ENCODE results near the gene AIM2. TPM values are rescaled to one million over a fixed set of nuclear protein-coding genes. Genes with fewer than 3 reads are reported as not detected.

Gene AIM2
- total RNA-seq, 1 experiment from 2014 or later: 1.1 TPM

DNA sequence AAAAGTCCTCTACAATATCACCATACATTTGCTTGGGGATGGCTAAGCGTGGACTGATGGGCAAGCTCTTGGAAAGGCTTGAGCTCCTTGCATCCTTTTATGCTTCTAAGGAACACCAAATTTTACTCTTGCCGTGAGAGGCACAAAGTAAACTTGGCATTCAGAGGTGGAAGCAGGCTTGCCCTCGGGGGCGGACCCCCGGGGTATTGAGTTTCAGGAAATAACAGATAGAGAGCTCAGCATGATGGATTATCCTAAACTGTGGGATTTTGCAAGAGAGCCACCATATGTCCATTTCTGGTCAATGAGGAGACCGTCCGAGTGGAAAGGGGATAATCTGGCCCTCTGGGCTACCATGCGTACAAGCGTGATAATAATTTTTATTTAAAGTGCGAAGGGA lies 52.8 kb downstream of the AIM2 start:
- H4K20me1 ChIP-seq (ENCODE audit: control insufficient read depth, insufficient read depth, insufficient read length): no peaks in the 10 kb centered on the region
- TF ChIP-seq, protein P1, sequence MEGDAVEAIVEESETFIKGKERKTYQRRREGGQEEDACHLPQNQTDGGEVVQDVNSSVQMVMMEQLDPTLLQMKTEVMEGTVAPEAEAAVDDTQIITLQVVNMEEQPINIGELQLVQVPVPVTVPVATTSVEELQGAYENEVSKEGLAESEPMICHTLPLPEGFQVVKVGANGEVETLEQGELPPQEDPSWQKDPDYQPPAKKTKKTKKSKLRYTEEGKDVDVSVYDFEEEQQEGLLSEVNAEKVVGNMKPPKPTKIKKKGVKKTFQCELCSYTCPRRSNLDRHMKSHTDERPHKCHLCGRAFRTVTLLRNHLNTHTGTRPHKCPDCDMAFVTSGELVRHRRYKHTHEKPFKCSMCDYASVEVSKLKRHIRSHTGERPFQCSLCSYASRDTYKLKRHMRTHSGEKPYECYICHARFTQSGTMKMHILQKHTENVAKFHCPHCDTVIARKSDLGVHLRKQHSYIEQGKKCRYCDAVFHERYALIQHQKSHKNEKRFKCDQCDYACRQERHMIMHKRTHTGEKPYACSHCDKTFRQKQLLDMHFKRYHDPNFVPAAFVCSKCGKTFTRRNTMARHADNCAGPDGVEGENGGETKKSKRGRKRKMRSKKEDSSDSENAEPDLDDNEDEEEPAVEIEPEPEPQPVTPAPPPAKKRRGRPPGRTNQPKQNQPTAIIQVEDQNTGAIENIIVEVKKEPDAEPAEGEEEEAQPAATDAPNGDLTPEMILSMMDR (conservative IDR thresholded peaks at IDR 0.05): no peak
- H4K8ac ChIP-seq (replicated peaks; ENCODE audit: insufficient read length, low read depth, low read length): no peak overlapping the region
- Mint-ChIP-seq H3K27ac (no peak overlapping the region), H3K4me3 (no peak overlapping the region), H3K27me3 (ENCODE audit: low read depth) (no peaks in the 10 kb centered on the region), H3K4me1 (peaks cover 11 to 15% of the 10 kb centered on the region in 2 experiments), H3K9me3 (no peaks in the 10 kb centered on the region; a peak in 1 of 5 replicates), H3K36me3 (ENCODE audit: insufficient read depth in 1 of 3, low read depth in 3 of 3) (peaks cover 0 to 1% (median 0%) of the 10 kb centered on the region in 3 experiments; a peak in 1 of 7 replicates)
- no peak overlapping the region for H3K14ac ChIP-seq (ENCODE audit: insufficient read depth, low read length)
- H3K56ac ChIP-seq (ENCODE audit: insufficient read length, low read depth, low read length): no peak overlapping the region
- no peaks in the 10 kb centered on the region for H3K79me1 ChIP-seq (ENCODE audit: insufficient read depth, low read depth, low read length, poor library complexity, severe bottlenecking)
- H2BK120ac ChIP-seq (ENCODE audit: low read depth, low read length, poor library complexity, severe bottlenecking): no peak overlapping the region
- H3T11ph ChIP-seq (ENCODE audit: low read length): no peak overlapping the region
- no peak overlapping the region for H2AK5ac ChIP-seq (ENCODE audit: insufficient read length, low read length)
- no peak overlapping the region for H4K5ac ChIP-seq (ENCODE audit: insufficient read length, low read depth, low read length)
- no peaks in the 10 kb centered on the region for H3K79me2 ChIP-seq (ENCODE audit: insufficient read depth, low read length)
- H2BK20ac ChIP-seq (ENCODE audit: low read depth, low read length, poor library complexity, severe bottlenecking): no peak overlapping the region
- H4K91ac ChIP-seq (ENCODE audit: insufficient read length, low read depth, low read length): no peak overlapping the region
- H2BK12ac ChIP-seq (ENCODE audit: insufficient read length, low read depth, low read length): no peak overlapping the region
- H3K9me3 ChIP-seq (ENCODE audit: control insufficient read depth, low read depth, low read length): no peaks in the 10 kb centered on the region
- no CpG with 5 or more reads among the region's 10 CpGs for WGBS (ENCODE audit: extremely low coverage, insufficient read length, low lambda C conversion rate)
- no peak overlapping the region for H3K4ac ChIP-seq (ENCODE audit: low read depth, low read length)
- H3K4me1 ChIP-seq (ENCODE audit: insufficient read depth, low read length): no peaks in the 10 kb centered on the region; the same call in 1 of the 2 replicates
- no peak overlapping the region for H2BK15ac ChIP-seq (ENCODE audit: low read depth, low read length)
- no peaks in the 10 kb centered on the region for H3K27me3 ChIP-seq (ENCODE audit: insufficient read depth, low read length)
- H3K4me2 ChIP-seq (ENCODE audit: insufficient read depth, insufficient read length, low read length): no peak overlapping the region
- DNase-seq: no peak
- H3K27ac ChIP-seq (ENCODE audit: insufficient read length, low read depth, low read length): no peak overlapping the region
- no peak overlapping the region for H2BK5ac ChIP-seq (ENCODE audit: insufficient read length, low read length)
- no peak overlapping the region for H3K23ac ChIP-seq (ENCODE audit: insufficient read length, low read depth, low read length)
- H3K9ac ChIP-seq (ENCODE audit: extremely low read depth, insufficient read length, low read length): no peak overlapping the region
- no peak overlapping the region for H2AFZ ChIP-seq (ENCODE audit: low read length)
- H3K23me2 ChIP-seq (ENCODE audit: insufficient read length, low read depth, low read length, poor library complexity, severe bottlenecking): no peaks in the 10 kb centered on the region
- H3K18ac ChIP-seq (ENCODE audit: insufficient read length, low read depth, low read length): no peak overlapping the region

Measured in H9 (cell line).